Left kidney (tissue), 8 donors: Measurements from ENCODE around the gene CNTN4. TPM values are rescaled to one million over a fixed set of nuclear protein-coding genes. Genes with fewer than 3 reads are reported as not detected.
"Not testable (repeated sequence)": the region's sequence is repeated elsewhere in the genome, so short reads cannot be mapped to it uniquely, and the experiment has no call there.

ENCODE experiments used
- DNase-seq: peaks from one replicate; pipeline ENCODE4 v3.0.0-alpha.2; 2013
- long read RNA-seq, 8 donors: transcript quantifications; one replicate each; lab custom pipeline, GENCODE V29; 2026
- polyA plus RNA-seq: library from polyadenylated mRNA; unstranded; fragments of 120-200 nt; gene quantifications from one replicate; pipeline ENCODE4 v1.2.1, GENCODE V29; 2013; ENCODE audit not compliant: insufficient read length

Gene CNTN4
- polyA plus RNA-seq, result 30.1 TPM
- long read RNA-seq, donor 1, full-length matches to known transcripts, result 3 of 9 reads
- long read RNA-seq, donor 1, partial matches to known transcripts, result 6 of 9 reads
- long read RNA-seq, donor 1, other reads (novel, unspliced or antisense), result 0 of 9 reads
- long read RNA-seq, donor 2, full-length matches to known transcripts, result 6 of 6 reads
- long read RNA-seq, donor 2, partial matches to known transcripts, result 0 of 6 reads
- long read RNA-seq, donor 2, other reads (novel, unspliced or antisense), result 0 of 6 reads
- long read RNA-seq, donor 3, full-length matches to known transcripts, result 3 of 3 reads
- long read RNA-seq, donor 3, partial matches to known transcripts, result 0 of 3 reads
- long read RNA-seq, donor 3, other reads (novel, unspliced or antisense), result 0 of 3 reads
- long read RNA-seq, donor 4, result 0 reads
- long read RNA-seq, donor 5, full-length matches to known transcripts, result 5 of 12 reads
- long read RNA-seq, donor 5, partial matches to known transcripts, result 7 of 12 reads
- long read RNA-seq, donor 5, other reads (novel, unspliced or antisense), result 0 of 12 reads
- long read RNA-seq, donor 6, full-length matches to known transcripts, result 4 of 4 reads
- long read RNA-seq, donor 6, partial matches to known transcripts, result 0 of 4 reads
- long read RNA-seq, donor 6, other reads (novel, unspliced or antisense), result 0 of 4 reads
- long read RNA-seq, donor 7, full-length matches to known transcripts, result 4 of 4 reads
- long read RNA-seq, donor 7, partial matches to known transcripts, result 0 of 4 reads
- long read RNA-seq, donor 7, other reads (novel, unspliced or antisense), result 0 of 4 reads
- long read RNA-seq, donor 8, full-length matches to known transcripts, result 2 of 2 reads
- long read RNA-seq, donor 8, partial matches to known transcripts, result 0 of 2 reads
- long read RNA-seq, donor 8, other reads (novel, unspliced or antisense), result 0 of 2 reads

DNA sequence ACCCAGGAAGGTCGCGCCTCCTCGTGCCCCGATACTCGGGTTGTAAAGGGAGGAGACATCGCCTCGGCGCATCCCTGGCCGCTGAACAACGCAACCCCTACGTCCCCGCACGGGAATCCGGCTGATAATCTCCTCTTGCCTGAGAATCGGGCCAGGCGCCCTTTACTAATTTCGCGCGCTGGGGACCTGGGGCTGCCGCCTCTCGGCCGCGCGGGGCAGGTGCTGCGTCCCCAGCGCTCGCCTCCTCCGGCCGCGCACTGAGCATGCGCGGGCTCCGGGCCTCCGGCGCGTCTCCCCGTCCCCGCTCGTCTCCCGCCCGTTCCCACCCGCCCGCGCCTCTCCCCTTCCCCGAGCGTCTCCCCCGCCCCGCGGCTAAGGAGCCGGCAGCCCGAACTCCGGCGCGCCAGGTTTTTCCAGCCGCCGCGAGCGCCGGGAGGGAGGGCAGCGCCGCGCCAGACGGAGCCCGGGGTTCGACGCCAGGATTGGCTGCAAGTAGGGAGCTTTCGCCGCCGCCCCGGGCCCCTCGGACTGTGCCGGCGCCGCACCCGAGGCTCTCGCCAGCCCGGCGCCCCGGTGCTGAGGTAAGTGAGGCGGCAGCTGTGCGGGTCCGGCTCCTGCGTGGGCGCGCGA is at the start of gene CNTN4:
TSS of gene CNTN4 (plus strand) at position 469 of the 630 bp plus-strand sequence.
- peak; percentile 93 for DNase-seq

DNA sequence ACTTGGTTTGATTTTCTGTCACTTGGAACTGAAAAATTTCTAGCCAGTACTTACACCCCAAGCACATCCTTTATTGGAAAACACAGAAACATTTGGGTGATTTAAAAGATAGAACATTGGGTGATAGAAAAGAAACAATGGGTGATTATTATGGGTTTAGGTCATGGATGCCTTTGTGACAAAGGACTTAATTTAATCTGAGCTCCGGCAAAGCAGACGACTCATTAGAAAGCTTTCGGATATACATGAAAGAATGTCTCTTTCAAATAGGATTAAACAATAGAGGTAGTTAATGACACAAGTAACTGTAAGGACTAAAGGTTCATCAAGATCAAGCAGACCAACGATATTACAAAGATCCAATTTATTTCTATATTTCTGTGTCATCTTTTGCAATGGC is 37.3 kb upstream of the CNTN4 start:
- no peak for DNase-seq

DNA sequence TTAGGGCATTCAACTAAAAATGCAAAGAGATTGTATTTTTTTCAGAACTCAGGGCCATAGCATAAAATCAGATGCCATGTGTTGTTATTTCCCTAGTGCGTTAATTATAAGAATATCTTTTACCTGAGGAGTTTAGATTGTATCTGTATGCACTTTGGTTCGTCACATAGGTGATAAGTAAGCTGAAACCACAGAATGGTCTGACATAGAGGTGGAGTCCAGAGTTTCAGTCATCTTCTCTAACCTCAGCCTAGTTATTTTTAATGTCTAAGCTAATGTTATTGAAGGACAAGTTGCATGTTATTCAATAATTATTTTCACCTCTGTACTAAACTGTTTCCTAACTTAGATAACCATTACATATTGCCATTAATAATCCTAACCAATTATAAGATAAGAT is 27.1 kb upstream of the CNTN4 start:
- DNase-seq, result no peak

DNA sequence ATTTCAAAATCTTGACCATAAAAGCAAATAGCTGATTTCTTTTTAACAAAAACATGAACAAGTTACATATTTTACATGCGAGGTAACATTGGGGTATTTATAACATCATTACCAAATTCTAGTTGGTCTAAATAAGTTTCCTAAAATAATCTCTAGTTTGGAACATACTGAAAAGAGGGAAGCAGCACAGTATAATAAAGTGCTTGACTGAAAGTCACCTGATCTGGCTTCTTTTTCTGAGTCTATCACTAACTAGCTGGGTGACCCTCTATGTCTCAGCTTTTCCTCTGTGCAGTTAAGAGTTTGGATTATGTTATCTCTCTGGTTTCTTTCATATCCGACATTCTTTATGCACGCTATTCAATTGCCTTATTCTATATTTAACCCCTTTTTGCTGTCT is 19.8 kb upstream of the CNTN4 start:
- DNase-seq, result no peak

DNA sequence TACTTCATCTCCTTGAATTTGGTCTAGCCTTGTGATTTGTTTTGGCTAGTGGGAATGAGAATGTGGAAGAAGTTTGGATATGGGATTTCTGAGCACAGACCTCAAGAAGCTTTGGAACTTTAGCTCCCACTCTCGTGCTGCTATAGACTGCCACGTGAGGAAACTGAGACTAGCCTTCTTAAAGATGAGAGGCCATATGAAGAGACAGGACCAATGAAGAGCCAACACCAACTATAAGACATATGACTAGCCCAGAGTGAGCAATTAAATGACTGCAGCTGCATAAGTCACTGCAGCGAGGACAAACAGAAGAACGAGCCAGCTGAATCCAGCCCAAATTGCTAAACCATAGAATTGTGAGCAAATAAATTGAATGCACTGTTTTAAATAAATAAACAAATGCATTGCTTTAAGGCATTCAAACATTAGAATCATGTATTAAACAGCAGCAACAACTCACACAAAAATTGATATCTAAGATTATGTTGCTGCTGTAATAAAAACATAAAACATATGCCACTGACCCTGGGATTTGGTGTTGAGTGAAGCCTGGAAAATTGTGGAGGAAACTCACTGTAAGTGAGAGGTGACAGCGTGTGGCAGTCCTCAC is 15.7 kb upstream of the CNTN4 start:
- no peak for DNase-seq

DNA sequence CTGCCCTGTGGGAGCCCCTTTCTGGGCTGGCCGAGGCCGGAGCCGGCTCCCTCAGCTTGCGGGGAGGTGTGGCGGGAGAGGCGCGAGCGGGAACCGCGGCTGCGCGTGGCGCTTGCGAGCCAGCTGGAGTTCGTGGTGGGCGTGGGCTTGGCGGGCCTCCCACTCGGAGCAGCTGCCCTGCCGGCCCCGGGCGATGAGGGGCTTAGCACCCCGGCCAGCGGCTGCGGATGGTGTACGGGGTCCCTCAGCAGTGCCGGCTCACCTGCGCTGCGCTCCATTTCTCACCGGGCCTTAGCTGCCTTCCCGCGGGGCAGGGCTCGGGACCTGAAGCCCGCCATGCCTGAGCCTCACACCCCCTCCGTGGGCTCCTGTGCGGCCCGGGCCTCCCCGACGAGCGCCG is 15.1 kb upstream of the CNTN4 start:
- DNase-seq, result not testable (repeated sequence)

DNA sequence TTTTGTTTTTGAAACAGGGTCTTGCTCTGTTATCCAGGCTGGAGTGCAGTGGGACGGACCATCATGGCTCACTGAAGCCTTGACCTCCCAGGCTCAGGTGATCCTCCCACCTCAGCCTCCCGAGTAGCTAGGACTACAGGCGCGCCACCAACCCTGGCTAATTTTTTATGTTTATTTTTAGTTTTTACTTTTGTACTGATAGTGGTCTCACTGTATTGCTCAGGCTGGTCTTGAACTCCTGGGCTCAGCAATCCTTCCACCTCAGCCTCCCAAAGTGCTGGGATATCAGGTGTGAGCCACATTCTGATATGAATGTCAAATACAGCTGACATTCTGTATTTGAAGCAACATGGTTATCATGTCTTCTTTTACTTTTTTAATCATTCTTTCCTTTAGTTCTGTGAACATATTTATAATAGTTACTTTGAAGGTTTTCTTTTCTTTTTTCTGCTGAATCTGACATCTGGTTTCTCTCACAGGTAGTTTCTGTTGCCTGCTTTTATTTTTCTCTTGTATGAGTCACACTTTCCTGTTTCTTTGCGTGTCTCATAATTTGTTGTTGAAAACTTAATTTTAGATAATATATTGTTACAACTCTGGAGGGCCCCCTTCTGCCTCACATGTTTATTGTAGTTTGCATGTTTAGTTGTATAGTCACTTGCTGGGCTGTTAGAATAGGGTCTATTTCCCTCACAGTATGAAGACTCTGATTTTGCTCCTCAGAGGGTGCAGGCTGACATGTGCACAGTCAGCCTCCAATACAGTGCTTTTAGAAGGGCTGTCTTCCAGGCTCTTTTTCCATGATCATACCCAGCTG is 8.4 kb upstream of the CNTN4 start:
- DNase-seq, result no peak

DNA sequence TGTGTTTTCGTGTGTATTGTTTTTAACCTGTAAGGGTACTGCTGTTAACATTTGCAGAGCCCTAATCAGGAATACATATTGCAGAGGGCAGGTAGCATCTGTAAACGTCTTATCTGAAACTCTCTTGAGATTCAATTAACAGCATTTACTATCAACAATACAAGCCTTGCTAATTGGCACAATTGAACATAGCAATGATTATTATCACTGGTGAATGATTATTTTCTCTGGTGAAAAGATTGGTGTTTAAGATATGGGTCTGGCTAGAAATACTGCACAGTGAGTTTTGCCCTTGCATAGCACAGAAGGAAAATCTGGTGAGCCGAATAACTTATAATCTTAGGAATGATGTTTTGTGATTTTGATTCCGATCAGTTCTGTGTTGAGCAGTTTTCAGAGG is 5.9 kb upstream of the CNTN4 start:
- no peak for DNase-seq

DNA sequence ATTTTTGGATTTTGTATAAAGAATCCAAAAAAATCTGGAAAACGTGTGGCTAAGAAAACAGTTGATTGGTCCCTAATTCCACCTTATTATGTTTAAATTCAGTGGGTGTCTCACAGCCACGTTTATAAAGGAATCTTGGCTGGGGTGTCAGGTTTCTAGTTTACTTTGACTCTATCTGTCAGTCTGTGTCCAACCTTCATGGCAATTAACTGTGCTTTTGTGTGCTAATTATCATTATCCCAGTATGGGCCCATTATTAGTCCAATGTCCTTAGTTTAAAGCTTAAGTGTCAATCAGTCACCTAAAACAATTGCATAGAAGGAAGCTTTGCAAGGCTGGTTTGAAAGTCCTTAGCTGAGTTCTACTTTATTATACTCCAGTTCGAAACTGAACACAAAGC is 3.7 kb upstream of the CNTN4 start:
- no peak for DNase-seq

DNA sequence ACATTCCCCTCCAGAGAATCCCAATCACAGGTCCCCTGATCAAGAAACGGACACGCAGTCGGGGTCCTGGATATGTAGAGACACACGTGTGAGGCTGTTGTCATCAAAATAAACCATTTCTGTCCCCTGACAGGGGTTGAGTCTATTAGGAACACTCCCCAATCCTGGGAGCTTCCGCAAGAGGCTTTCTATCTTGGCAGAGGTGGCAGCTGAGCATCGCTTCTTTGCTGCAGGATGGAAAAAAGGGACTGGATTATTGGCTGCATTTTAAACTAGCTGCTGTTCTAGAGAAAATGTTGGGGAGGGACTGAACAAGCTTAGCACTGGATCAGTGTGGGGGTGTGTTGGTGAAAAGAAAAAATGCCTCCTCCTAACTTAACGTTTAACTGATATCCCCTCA is 2.5 kb upstream of the CNTN4 start:
- no peak for DNase-seq

DNA sequence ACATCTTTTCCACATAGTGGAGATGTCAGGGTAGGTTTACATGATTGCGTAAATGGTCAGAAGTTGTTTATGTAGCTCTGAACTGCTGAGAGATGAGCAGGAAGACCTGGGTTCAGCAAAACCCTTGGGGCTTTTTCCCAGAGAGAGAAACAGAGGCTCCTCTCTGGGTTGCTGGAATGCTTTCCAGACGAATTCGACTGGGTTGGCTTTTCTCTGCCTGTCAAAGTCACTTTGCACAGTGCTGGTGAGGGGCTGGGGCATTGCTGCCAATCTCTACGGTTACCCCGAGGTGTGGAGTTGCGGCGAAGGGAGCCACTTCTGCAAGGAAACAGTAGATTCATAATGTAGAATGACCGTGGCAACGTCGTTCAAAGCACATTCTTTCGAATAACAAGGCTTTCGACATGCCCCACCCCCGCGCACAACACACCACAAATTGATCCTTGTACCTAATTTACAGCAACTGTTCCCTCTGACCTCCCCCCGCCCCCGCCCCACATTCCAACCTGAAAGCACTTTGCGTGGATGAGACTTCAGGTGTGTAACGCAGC is 950 bp upstream of the CNTN4 start:
- DNase-seq, result no peak

DNA sequence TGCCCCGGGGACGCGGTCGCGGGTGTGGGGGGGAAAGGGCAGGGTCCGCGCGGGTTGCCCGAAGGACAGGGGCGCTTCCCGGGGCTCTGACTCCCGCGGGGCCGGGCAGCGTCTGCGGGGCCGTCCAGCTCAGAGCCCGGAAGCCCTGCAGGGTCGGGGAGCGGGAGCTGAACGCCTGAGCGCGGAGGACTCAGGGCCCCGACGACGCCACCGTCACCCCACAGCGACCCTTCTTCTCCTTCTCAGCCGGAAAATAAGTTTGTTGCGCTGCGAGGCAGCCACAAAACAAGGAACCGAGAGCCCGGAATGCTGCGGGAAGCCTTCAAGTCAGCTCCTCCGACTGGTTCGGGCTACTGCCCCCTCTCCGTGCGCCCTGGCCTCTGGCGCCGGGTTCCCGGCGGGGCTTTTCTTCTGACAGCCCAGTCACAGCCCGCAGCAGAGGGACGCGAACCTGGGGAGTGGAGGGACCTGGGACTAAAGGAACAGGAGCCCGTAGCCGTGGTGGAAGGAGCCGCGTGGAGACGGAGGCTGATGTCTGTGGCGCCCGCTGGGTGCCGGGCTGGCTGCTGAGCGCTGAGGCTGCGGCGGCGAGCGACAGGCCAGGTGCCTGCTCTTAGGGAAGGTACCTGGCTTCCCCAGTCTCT is 484 bp downstream of the CNTN4 start:
- DNase-seq, result peak; percentile 58

DNA sequence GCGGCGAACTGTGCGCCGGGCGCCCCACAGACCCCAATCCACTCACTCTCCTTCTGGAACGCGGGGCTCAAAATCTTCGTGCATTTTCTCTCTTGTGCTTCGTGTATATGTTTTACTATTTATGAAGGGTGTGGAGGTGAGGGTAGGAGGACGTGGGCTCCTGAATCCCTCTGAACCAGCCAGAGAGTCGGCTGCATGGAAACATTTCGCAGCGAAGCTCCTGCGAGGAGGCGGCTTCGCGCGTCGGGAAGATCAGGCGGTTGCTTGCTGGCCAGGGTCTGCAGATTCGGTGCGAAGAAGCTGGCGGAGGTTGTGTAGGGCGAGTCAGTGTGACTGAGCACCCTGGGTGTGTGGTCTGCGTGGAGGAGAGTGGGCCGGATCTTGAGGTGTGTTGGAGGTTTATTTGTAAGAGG is 1.1 kb downstream of the CNTN4 start:
- DNase-seq, result peak; percentile 29

DNA sequence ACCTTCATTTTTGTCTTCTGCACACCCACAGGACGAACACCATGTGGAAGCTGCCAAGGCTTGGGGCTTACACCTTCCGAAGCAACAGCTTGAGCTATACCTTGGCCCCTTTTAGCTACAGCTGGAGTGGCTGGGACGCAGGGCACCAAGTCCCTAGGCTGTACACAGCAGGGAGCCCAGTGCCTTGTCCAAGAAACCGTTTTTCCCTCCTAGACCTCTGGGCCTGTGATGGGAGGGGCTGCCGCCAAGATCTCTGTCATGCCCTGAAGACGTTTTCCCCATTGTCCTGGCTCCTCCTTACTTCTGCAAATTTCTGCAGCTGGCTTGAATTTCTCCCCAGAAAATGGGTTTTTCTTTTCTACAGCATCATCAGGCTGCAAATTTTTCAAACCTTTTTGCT is 7.8 kb downstream of the CNTN4 start:
- no peak for DNase-seq

DNA sequence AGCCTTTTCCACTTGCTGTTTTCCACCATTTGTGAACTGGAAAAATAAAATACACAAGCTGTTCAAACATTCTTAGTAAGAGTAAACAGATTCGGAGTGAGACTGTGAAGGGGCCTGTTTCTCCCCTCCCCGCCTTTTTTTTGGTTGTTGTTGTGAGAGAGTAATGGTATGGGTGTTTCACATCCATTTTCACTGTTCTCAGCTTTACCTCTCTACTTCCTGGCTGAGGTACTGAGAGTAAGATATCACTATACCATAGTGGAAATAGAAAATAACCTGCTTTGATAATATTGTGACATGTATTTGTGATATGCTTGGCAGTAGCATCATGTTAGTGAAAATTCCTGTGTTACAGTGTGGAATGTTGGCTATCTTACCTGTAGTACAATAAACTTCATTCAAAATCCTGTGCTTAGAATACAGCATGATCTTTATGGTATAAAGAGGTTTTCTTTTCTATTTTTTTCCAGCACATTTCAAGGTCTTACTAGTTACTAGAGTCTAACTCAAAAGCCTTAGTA is 12.0 kb downstream of the CNTN4 start:
- no peak for DNase-seq

DNA sequence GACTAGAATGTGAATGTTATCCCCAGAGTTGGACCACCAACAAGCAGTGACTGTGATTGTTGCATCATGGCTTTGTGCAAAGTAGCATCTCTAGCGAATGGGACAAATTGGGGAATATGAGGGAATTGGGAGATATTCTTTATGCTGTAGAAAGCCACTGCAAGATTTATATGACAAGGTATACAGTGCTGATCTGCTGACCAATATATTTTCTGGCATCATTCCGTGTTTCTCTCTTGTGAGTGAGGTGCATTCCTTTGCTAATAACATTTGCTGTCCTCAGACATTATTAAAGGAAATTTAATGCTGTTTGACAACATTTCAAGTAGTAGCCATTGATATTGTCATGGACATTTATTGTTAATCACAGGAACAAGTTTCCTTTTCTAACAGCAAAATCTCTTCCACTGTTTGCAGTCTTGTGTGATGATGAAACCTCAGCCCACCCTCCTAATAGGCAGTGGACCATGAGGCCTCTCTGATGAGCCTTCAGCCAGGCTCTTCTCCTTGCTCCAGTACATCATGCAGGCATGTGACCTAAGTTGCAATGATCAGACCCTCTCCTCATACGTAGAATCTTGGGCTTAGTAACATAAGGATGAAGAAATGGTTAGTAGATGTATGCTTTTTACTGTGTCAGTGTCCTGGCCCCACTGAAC is 16.1 kb downstream of the CNTN4 start:
- no peak for DNase-seq

DNA sequence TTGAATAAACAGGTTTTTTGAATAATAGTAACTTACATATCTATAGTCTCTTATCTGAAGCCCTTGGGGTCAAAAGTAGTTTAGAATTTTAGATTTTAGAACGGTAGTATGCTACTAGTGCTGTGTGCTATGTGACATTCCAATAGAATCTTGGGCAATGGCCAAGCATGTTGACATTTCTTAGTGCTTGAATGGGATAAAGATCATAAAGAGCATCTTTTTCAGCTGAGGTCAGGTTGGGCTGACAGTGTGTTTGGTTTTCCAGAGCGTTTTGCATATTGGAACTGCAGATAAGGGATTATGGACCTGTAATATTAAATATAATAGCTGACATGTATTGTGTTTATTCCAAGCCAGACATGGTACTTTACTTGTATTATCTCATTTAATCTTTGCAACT is 32.1 kb downstream of the CNTN4 start:
- DNase-seq, result no peak

DNA sequence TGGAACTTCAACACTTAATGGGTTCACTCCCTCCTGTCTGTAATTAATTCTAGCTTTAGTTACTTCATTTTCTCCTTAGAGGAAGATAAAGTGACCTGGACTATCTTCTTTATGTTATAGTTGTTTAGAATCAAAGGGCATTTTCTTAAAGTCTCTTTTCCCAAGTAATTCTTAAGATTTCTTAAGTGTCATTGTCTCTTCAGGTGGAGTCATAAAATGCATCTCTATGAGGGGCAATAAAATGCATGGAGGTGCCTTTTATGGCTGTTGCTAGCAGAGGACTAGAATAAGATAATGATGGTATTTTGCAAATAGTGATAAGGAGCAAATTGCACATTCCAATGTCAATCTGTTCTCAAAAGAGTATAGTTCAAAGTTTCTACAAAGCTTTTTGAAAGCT is 34.5 kb downstream of the CNTN4 start:
- DNase-seq, result no peak

DNA sequence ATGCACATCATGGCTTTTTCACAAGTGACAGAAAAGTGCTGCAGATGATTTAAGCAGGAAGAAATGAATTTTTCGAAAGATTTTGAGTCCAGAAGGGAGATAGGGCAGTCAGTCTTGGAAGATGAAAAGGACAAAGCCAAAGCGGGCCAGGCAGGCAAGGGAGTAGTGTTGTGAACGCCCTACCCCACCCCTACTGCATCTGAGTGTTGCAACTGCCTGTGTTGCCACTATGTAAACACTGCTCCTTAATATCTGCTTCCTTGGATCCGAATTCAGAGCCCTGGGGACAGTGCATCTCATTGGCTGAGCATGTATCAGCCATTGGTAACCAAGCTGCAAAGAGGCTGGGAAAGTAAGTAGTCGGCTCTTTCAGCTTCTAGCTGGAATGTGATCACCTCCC is 39.0 kb downstream of the CNTN4 start:
- no peak for DNase-seq

DNA sequence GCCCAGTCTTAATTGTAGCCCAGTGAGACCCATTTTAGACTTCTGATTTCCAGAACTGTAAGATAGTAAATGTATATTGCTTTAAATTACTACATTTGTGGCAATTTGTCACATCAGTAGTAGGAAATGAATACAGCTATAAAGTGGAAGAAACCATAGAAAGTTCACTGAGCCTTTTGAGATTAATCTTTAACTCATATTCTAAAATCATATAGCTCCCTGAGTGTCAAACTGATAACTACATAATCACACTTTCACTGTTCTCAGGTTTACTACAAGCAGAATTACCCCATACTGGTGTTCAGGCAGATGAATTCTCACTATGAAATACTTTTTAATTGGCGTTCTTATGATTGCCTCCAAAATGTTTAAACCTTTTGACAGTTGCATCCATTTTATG is 42.8 kb downstream of the CNTN4 start:
- no peak for DNase-seq
